HFF-Myc (cell line): ENCODE measurements around the gene CXorf65.

Experiments used
- DNase-seq: peaks from one replicate; pipeline ENCODE4 v3.0.0-alpha.2; 2011; ENCODE audit warnings: low read depth; ENCODE audit errors: extremely low read depth
- H3K4me3 ChIP-seq: replicated peaks from 2 replicates; pipeline ENCODE4 v1.5.1; 2011; ENCODE audit warnings: low read depth, mild to moderate bottlenecking, control low read depth, low read length
- TF ChIP-seq, protein P1 (sequence below): IDR thresholded peaks from 2 replicates; pipeline ENCODE4 v1.5.1; 2012; ENCODE audit warnings: mild to moderate bottlenecking, low read depth, low read length, control low read depth; ENCODE audit errors: missing control alignments

CXorf65 gene

DNA sequence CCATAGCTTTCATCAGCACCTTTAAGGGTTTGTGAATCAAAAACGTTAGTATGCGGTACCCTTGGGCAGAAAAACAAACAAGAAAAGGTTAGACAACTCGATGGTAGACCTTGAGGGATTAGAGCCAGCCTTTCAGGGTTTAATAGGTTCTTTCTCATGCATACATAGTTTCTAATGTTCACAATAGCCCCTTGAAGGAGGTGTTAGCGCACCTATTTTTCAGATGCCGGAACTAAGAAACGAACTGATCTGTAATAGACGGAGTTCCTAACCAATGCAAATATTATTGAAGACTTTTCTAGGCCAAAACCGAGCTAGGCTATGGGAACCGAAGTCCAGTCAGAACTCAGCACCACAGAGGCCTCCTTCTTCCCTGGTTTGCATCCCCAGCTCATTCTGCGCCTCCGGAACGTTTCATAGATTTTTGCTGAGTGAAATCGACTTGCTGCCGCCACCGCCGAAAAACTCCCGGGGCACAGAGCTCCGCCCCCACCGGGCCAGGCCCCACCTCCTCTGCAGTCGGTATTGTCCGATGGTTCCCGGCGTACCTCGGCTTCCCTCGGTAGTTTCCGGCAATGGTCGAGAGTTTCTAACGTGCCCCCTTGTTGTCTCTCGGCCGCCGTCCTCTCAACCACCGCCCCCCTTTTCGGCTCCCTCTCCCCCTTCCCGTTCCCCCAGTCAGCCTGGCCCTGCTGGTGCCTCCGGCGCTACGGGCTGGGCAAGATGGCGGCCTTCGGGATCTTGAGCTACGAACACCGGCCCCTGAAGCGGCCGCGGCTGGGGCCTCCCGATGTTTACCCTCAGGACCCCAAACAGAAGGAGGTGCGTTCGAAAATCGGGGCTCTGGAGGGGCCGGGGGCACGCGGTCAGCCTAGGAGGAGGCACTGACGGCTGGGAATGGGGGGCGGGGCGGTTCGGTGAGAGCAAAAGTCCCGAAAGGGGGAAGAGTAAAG is 11.8 kb upstream of the CXorf65 start, which contains the start of gene MED12:
MED12 (plus strand) TSS at position 565 of the 953 bp plus-strand sequence; CDS start at position 724, 159 bp downstream.
- peak; percentile 35 for DNase-seq
- peak within 1 kb of the TSS; percentile 58 for H3K4me3 ChIP-seq
- TF ChIP-seq, protein P1, sequence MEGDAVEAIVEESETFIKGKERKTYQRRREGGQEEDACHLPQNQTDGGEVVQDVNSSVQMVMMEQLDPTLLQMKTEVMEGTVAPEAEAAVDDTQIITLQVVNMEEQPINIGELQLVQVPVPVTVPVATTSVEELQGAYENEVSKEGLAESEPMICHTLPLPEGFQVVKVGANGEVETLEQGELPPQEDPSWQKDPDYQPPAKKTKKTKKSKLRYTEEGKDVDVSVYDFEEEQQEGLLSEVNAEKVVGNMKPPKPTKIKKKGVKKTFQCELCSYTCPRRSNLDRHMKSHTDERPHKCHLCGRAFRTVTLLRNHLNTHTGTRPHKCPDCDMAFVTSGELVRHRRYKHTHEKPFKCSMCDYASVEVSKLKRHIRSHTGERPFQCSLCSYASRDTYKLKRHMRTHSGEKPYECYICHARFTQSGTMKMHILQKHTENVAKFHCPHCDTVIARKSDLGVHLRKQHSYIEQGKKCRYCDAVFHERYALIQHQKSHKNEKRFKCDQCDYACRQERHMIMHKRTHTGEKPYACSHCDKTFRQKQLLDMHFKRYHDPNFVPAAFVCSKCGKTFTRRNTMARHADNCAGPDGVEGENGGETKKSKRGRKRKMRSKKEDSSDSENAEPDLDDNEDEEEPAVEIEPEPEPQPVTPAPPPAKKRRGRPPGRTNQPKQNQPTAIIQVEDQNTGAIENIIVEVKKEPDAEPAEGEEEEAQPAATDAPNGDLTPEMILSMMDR, result no peak

DNA sequence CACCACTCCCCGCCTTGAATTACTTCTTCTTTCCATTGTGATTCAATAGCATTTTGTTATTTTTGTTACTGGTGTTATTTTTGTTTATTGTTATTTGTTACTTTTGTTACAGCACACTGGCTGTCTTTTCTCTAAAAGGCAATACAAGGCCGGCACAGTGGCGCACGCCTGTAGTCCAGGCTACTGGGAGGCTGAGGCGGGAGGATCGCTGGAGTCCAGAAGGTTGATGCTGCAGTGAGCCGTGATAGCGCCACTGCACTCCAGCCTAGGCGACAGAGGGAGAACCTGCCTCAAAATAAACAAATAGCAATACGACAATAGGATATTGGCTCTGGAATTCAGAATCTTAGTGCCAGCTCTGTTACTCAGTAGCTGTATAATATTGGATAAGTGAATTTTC is 10.8 kb upstream of the CXorf65 start:
- no peak for DNase-seq
- H3K4me3 ChIP-seq, result no peak overlapping the region

DNA sequence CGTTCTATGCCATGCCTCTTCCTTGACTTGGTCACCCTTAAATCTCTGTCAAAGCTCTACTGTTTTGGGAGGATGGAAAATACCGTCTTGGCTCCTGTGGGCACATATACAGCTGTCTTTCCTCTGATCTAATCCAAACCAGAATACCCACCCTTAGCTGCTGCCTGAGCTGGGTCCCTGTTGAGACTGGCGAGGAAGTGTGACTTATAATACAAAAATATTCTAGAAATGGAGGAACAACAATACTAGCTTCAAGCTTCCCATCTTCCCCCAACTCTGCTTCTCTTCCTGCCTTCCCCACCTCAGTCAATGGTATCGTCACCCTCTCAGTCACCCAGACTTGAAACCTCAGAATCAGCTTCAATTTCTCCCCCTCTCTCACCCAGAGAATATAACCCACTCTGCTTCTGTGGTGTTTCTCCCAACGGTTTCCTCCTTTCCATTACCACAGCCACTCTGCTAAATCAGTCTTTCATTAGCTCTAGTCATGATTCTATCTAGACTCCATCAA is 5.4 kb upstream of the CXorf65 start:
- TF ChIP-seq, protein P1, result no peak
- DNase-seq, result no peak
- no peak overlapping the region for H3K4me3 ChIP-seq

More for the DNA sequence above, 10.8 kb upstream of the CXorf65 start:
- TF ChIP-seq, protein P1, result no peak

DNA sequence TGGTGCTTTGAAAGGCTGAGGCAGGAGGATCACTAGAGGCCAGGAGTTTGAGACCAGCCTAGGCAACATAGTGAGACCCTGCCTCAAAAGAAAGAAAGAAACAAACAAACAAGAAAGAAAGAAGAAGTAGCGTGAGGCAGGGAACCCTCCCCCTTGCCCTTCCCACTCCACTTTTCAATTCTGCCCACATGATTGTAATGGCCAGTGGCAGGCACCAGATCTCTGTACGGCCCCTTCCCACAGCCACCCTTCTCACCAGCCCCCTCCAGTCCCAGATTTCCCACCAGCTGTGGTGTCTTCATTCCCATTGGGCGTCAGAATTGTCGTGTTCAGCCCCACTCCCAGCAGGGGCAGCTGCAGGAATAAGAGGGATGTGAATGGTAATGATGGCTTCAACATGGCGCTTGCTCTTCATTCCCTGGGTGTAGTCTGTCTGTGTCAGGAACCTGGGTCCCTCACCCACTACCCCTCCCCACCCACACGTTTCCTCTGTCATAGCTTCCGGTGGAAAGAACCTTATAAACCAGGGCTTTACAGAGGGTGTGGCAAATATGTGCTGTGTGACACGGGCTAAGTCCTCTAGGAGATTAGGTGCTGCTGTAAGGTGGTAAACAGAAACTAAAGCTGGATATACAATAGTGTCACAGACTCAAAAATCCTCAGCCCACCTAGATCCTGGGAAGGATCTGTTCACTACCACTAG is 4.8 kb upstream of the CXorf65 start, which contains the start of gene IL2RG:
IL2RG (minus strand) TSS at position 437 of the 703 bp plus-strand sequence; CDS start at position 399, 38 bp downstream.
- TF ChIP-seq, protein P1, result no peak
- DNase-seq, result no peak
- H3K4me3 ChIP-seq, result no peak within 1 kb of the TSS

DNA sequence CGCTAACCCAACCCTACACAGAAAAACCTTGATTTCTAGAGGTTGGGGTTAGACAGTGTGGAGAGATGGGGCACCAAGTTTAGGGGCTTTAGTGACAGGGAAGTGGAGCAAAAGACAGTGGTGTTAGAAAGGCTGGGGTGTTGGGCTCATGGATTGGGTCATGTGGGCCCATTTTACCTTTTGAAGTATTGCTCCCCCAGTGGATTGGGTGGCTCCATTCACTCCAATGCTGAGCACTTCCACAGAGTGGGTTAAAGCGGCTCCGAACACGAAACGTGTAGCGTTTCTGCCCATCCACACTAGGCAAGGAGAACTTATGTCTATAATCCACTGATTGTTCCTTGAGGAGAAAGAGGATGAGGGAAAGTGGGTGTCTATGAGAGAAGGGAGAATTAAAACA is 2.5 kb upstream of the CXorf65 start:
- DNase-seq, result no peak
- TF ChIP-seq, protein P1, result no peak
- no peak overlapping the region for H3K4me3 ChIP-seq

DNA sequence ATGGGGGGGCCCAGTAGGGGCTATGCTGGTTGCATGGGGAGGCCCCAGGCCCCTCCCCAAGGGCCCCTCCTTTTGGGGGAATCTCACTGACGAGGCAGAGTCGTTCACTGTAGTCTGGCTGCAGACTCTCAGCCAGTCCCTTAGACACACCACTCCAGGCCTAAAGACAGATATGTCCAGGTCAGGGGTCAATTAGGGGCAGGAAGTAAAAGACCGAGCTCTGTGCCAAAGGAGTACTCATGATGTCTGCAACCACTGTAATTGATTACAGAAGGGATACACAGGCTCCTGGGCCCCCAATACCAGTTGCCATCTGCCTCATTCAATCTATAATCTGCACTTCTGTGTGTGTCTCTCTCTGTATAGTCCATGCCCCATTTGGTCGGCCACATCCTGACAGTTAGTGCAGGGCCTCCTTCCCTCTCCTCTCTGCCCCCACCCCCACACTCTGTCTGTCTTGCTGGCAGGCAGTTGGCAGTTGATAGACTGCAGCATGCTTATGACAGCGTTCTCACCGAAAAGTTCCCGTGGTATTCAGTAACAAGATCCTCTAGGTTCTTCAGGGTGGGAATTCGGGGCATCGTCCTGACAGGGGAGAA is 1.3 kb upstream of the CXorf65 start:
- no peak overlapping the region for H3K4me3 ChIP-seq
- no peak for DNase-seq
- TF ChIP-seq, protein P1, result no peak
